ENCODE results near the gene ZNF507. TPM values are rescaled to one million over a fixed set of nuclear protein-coding genes. Genes with fewer than 3 reads are reported as not detected.

ZNF507 gene
- total RNA-seq, 4 donors from 2014 or later, result 20.3 to 30.0 (median 22.5) TPM

GRCh38 chr19:32436692-32437091 is 91.3 kb downstream of the ZNF507 start:
- in situ Hi-C loops (cut with MboI; ENCODE audit: low pct_ligation_motif_present in 1 of 4, low pct_unique_long_range_greater_than_20kb in 1 of 4, low sequenced_read_pairs in 3 of 4), result no loop called here
- no peaks in the 10 kb centered on the region for H3K9me3 ChIP-seq
- TF ChIP-seq EP300 (IDR thresholded peaks at IDR 0.05; ENCODE audit: low read depth), result no peak
- TF ChIP-seq POLR2A (IDR thresholded peaks at IDR 0.05), result no peak
- TF ChIP-seq, protein P1, sequence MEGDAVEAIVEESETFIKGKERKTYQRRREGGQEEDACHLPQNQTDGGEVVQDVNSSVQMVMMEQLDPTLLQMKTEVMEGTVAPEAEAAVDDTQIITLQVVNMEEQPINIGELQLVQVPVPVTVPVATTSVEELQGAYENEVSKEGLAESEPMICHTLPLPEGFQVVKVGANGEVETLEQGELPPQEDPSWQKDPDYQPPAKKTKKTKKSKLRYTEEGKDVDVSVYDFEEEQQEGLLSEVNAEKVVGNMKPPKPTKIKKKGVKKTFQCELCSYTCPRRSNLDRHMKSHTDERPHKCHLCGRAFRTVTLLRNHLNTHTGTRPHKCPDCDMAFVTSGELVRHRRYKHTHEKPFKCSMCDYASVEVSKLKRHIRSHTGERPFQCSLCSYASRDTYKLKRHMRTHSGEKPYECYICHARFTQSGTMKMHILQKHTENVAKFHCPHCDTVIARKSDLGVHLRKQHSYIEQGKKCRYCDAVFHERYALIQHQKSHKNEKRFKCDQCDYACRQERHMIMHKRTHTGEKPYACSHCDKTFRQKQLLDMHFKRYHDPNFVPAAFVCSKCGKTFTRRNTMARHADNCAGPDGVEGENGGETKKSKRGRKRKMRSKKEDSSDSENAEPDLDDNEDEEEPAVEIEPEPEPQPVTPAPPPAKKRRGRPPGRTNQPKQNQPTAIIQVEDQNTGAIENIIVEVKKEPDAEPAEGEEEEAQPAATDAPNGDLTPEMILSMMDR (IDR thresholded peaks at IDR 0.05), result no peak
- TF ChIP-seq POLR2AphosphoS5 (IDR thresholded peaks at IDR 0.05), result no peak
- H3K27ac ChIP-seq, result no peak overlapping the region
- H3K4me3 ChIP-seq, result no peak overlapping the region
- DNase-seq, result no peak
- no peaks in the 10 kb centered on the region for H3K27me3 ChIP-seq
- WGBS, 2 donors (ENCODE audit: low coverage in 1 of 2), result 90 to 94% methylated on average over 2 to 6 of the region's 6 CpGs
- intact Hi-C loops (cut with DNase I; ENCODE audit: low total_unique reads), result no loop called here
- H3K36me3 ChIP-seq, result peaks cover 0 to 6% (median 0%) of the 10 kb centered on the region in 4 donors
- H3K4me1 ChIP-seq, result no peaks in the 10 kb centered on the region

DNA sequence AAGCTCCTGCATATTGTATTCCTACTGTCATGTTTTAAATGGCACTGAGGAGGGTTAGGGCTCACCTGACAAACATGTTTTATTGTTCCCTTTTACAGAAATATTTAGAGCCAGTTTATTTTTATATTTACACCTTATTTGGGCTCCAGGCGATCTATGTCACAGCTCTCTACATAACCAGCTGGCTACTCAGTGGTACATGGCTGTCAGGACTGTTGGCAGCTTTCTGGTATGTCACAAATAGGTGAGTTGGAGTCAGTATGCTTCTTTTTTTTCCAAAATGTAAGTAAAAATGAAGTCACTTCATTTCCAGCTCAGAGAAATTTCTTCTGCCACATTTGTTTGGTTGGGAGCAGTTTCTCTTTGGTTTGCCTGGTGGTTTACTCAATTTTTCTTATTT is 91.7 kb downstream of the ZNF507 start:
- Histone ChIP-seq H3K36me3 (peaks cover 0 to 6% (median 0%) of the 10 kb centered on the region in 4 donors), H3K27me3 (no peaks in the 10 kb centered on the region), H3K9me3 (no peaks in the 10 kb centered on the region), H3K4me1 (no peaks in the 10 kb centered on the region), H3K4me3 (no peak overlapping the region), H3K27ac (no peak overlapping the region)
- DNase-seq, result no peak
- intact Hi-C loops (cut with DNase I; ENCODE audit: low total_unique reads), result no loop called here
- TF ChIP-seq EP300 (IDR thresholded peaks at IDR 0.05; ENCODE audit: low read depth) (no peak), POLR2A (IDR thresholded peaks at IDR 0.05) (no peak), POLR2AphosphoS5 (IDR thresholded peaks at IDR 0.05) (no peak)
- TF ChIP-seq, protein P1 (IDR thresholded peaks at IDR 0.05), result no peak
- in situ Hi-C loops (cut with MboI; ENCODE audit: low pct_ligation_motif_present in 1 of 4, low pct_unique_long_range_greater_than_20kb in 1 of 4, low sequenced_read_pairs in 3 of 4), result no loop called here
- 96 to 100% methylated on average over 1 of the region's 1 CpG for WGBS, 2 donors (ENCODE audit: low coverage in 1 of 2)

Other genes with a start within 250 kb of the ZNF507 start
- 10 to 100 TPM; 15.6 to 48.6 (median 20.2) TPM for gene DPY19L3, start 60.2 kb downstream of the ZNF507 start, total RNA-seq
- 100 to 1,000 TPM in 2 of 4 donors, 10 to 100 TPM in 2; 76.7 to 175 (median 106) TPM for gene PDCD5, start 235.6 kb downstream of the ZNF507 start, total RNA-seq

Measured in transverse colon (tissue), 4 donors.